ENCODE measurements around the gene RNU6-8.

RNU6-8 gene
- 0.96 to 1.3 reads per million in 2 experiments for total RNA-seq

GRCh38 chr14:32202998-32203882 is at the start of gene RNU6-8:
Gene RNU6-8, minus strand, starts transcription at chr14:32203269.
- peak; percentile 81 for DNase-seq (ENCODE audit: low read depth)

- peak; percentile 19 for DNase-seq (ENCODE audit: low read depth)
These were observed 49.1 kb upstream of the RNU6-8 start for GRCh38 chr14:32252030-32252670.

DNA sequence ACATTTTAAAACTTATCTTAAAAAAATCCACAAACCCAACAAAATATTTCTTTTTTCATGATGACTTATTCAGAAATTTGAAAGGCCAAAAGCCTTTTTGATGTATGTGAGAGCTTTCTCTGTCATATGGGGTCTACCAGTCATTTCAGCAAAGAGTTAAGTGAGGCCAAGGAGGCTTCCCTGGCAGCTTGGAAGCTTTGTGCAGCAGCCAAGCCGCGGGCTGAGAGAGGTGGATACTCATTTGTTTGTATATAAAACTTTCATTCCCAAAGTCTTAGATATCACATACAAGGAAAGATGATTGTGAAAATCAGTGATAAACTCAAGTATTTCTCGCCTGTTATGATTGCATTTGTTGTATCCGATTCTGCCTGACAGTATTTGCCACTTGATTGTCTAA is 48.5 kb upstream of the RNU6-8 start:
- no peak for DNase-seq (ENCODE audit: low read depth)

- no peak for DNase-seq (ENCODE audit: low read depth)
These were observed 47.6 kb upstream of the RNU6-8 start for GRCh38 chr14:32250681-32251080.

GRCh38 chr14:32249780-32250179 is 46.7 kb upstream of the RNU6-8 start:
- DNase-seq (ENCODE audit: low read depth), result no peak

DNA sequence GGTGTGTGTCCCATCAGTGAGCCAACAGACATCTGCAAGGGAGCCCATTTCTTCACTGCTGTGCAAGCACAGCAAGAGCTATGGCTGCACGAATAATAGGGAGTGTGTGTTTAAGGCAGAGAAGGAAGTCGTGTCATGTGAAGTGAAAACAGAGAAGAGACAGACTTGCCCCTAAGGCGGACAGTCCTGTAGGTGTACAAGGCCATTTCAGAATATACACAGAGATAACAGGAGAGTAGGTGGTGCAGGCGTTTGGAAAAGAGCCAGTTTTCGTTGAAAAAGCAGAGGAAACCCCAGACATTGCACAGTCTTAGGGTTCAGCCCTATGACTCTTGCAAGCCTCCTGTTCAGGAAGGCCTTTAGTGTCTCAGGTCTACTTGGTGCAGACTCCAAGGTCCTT is 46.3 kb upstream of the RNU6-8 start:
- DNase-seq (ENCODE audit: low read depth), result no peak

GRCh38 chr14:32246751-32247150 is 43.7 kb upstream of the RNU6-8 start:
- no peak for DNase-seq (ENCODE audit: low read depth)

- no peak for DNase-seq (ENCODE audit: low read depth)
These were observed 41.3 kb upstream of the RNU6-8 start for GRCh38 chr14:32244404-32244803.

- DNase-seq (ENCODE audit: low read depth), result no peak
These were observed 30.2 kb upstream of the RNU6-8 start for GRCh38 chr14:32233260-32233659.

GRCh38 chr14:32232481-32232880 is 29.4 kb upstream of the RNU6-8 start:
- DNase-seq (ENCODE audit: low read depth), result no peak

GRCh38 chr14:32230695-32231280 is 27.7 kb upstream of the RNU6-8 start:
- DNase-seq (ENCODE audit: low read depth), result no peak

DNA sequence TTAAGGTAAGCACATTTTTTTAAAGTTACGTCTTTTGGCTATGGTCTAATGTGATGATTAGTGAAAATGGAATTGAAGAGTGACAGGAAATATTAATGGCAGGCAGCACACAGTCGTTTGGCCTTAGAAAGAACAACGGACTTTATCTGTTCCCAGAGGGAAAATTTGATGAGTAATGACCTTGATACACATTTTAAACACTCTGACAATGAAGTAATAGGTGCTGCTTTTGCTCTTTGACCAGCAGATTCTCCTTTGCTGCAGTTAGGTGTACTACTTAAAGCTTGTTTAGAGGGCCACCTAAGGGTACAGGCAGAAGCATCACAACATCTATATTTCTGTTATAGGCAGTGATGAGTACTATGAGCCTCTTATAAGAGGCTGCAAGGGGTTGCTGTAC is 27.1 kb upstream of the RNU6-8 start:
- no peak for DNase-seq (ENCODE audit: low read depth)

- DNase-seq (ENCODE audit: low read depth), result no peak
These were observed 23.0 kb upstream of the RNU6-8 start for GRCh38 chr14:32226056-32226455.

DNA sequence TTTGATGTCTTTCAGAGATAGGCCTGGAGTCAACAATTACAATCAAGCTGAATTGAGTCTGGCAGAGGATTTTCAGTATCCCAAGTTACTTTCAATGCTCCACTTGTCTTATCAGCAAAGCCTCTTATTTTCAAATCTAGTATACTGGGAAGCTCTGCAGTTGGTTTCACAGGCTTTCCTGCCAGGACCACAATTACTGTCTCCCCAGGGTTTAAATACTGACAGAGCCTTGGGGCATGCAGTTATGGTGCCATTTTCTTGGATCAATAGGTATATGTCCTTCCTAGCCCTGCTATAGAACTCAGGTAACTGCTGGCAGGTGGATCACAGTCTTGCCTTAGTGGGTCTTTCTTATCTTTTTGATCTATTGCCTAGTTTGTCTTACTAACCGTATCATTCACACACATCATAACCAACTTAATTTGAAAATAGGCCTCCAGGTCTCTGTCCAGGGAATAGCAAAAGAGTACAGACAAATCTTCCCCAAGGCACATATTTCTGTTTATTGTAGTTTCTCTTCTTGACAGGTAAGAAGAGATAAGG is 22.4 kb upstream of the RNU6-8 start:
- no peak for DNase-seq (ENCODE audit: low read depth)

DNA sequence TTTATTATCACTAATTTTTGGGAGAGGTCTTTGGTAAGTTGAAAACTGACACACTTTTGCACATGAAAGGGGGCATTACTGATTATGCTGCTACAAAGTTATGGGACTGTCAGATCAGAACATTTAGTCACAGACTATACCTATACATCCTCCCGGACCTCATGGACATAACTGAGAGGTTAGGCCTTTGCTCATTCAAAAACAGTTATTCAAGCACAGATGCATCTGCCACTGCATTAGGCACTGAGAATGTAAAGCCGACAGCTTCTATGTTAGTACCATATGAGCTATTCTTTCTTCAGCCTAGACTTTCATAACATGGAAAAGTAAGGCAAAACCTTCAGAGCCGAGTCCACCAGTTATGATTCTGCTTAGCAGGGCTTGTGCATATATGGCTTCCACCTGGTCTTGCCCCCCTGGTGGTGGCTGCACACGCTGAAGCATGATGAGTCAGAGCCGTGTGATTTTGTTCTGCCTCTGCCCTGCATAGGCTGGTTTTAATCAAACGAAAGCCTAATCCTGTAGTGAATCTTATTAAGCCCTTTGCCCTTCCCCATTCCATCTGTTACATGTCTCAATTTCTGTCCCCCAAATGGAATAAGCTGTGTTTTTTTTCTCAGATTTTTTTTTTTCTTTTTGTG is 21.8 kb upstream of the RNU6-8 start:
- DNase-seq (ENCODE audit: low read depth), result no peak

GRCh38 chr14:32217301-32217700 is 14.2 kb upstream of the RNU6-8 start:
- DNase-seq (ENCODE audit: low read depth), result no peak

- no peak for DNase-seq (ENCODE audit: low read depth)
These were observed 9.8 kb upstream of the RNU6-8 start for GRCh38 chr14:32212833-32213232.

- no peak for DNase-seq (ENCODE audit: low read depth)
These were observed 8.0 kb upstream of the RNU6-8 start for GRCh38 chr14:32211068-32211404.

DNA sequence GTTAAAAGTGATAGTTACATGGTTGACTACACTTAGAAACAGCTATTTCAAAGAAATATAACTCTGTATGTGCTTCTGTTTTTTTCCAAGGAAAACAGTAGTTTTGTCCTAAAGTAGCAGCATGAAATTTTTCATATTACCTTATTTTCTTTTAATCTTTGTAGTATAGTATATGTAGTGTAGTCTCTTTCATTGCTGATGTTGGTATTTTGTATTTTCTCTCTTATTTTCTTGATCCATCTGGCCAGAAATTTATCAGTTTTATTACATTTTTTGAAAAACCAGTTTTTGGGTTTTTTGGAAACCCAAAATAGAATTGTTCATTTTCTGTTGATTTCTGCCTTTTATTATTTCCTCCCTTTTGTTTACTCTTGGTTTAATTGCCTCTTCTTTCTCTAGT is 6.4 kb upstream of the RNU6-8 start:
- DNase-seq (ENCODE audit: low read depth), result no peak

DNA sequence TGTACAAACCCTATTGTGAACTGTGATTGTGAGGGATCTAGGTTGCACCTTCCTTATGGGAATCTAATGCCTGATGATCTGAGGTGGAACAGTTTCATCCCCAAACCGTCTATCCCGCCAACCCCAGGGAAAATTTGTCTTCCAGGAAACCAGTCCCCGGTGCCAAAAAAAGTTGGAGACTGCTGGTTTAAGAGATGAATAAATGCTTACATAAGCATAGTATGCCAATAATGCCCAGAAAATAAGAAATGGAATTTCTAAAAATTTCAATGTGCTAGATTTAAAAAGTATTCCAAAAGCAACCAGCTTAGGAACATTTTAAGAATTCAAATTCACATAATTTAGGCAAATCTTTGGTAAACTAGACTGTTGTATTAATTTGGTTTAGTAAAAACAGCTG is 5.4 kb upstream of the RNU6-8 start:
- no peak for DNase-seq (ENCODE audit: low read depth)

DNA sequence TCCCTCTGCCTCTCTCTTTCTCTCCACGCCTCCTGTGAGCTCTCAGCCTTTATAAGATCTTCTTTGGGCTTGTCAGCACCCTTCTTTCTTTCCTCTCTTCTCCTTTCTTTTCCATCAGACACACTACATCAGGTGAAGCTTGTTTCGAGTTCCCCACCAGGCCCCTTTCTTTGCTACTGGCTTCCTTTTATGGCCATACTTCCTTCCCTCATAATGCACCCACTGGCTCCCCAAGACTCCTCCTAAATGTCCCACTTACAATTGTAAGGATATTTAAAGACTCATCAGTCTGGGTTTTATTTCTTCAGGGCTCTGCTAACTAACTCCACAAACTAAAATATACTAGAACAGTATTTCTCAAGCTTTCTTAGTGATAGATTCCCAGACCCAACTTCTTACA is 3.5 kb upstream of the RNU6-8 start:
- DNase-seq (ENCODE audit: low read depth), result no peak

GRCh38 chr14:32205984-32206383 is 2.9 kb upstream of the RNU6-8 start:
- no peak for DNase-seq (ENCODE audit: low read depth)
